ENCODE data around the gene NDC80. TPM values are rescaled to one million over a fixed set of nuclear protein-coding genes. Genes with fewer than 3 reads are reported as not detected.
"Not testable (repeated sequence)": the region's sequence is repeated elsewhere in the genome, so short reads cannot be mapped to it uniquely, and the experiment has no call there.

Gene NDC80
- total RNA-seq (2014; rRNA removed; shearing (Covaris generic)), result 32.3 and 36.9 TPM in 2 replicates
- polyA plus RNA-seq (2014; cell fraction: nucleus; rRNA removed), result 14.1 and 19.9 TPM in 2 replicates

GRCh38 chr18:2571200-2572170 lies at the start of gene NDC80, which contains the start of gene METTL4:
NDC80 (plus strand) TSS chr18:2571557; CDS start chr18:2572986, 1,429 bp downstream.
METTL4 (minus strand) TSS chr18:2571505; CDS start chr18:2567216, 4,289 bp downstream.
- peak; percentile 79 for DNase-seq (ENCODE audit: extremely low read depth, low read depth)

GRCh38 chr18:2522112-2522511 lies 49.2 kb upstream of the NDC80 start:
- DNase-seq (ENCODE audit: extremely low read depth, low read depth), result no peak

GRCh38 chr18:2524794-2525198 lies 46.6 kb upstream of the NDC80 start:
- not testable (repeated sequence) for DNase-seq (ENCODE audit: extremely low read depth, low read depth)

- DNase-seq (ENCODE audit: extremely low read depth, low read depth), result no peak
These were observed 45.0 kb upstream of the NDC80 start for GRCh38 chr18:2526329-2526728.

GRCh38 chr18:2529154-2529553 lies 42.2 kb upstream of the NDC80 start:
- no peak for DNase-seq (ENCODE audit: extremely low read depth, low read depth)

GRCh38 chr18:2531751-2532150 lies 39.6 kb upstream of the NDC80 start:
- no peak for DNase-seq (ENCODE audit: extremely low read depth, low read depth)

- no peak for DNase-seq (ENCODE audit: extremely low read depth, low read depth)
These were observed 38.6 kb upstream of the NDC80 start for GRCh38 chr18:2532797-2533196.

- DNase-seq (ENCODE audit: extremely low read depth, low read depth), result no peak
These were observed 36.5 kb upstream of the NDC80 start for GRCh38 chr18:2534906-2535305.

GRCh38 chr18:2535419-2535910 lies 35.9 kb upstream of the NDC80 start:
- DNase-seq (ENCODE audit: extremely low read depth, low read depth), result no peak

GRCh38 chr18:2536063-2536462 lies 35.3 kb upstream of the NDC80 start:
- DNase-seq (ENCODE audit: extremely low read depth, low read depth), result no peak

GRCh38 chr18:2536493-2536892 lies 34.9 kb upstream of the NDC80 start:
- DNase-seq (ENCODE audit: extremely low read depth, low read depth), result no peak

- no peak for DNase-seq (ENCODE audit: extremely low read depth, low read depth)
These were observed 34.1 kb upstream of the NDC80 start for GRCh38 chr18:2537296-2537695.

- no peak for DNase-seq (ENCODE audit: extremely low read depth, low read depth)
These were observed 33.1 kb upstream of the NDC80 start for GRCh38 chr18:2538236-2538635.

GRCh38 chr18:2538844-2539243 lies 32.5 kb upstream of the NDC80 start:
- DNase-seq (ENCODE audit: extremely low read depth, low read depth), result no peak

- DNase-seq (ENCODE audit: extremely low read depth, low read depth), result no peak
These were observed 30.8 kb upstream of the NDC80 start for GRCh38 chr18:2540575-2540974.

- DNase-seq (ENCODE audit: extremely low read depth, low read depth), result peak; percentile 15
These were observed 29.3 kb upstream of the NDC80 start for GRCh38 chr18:2541925-2542563.

GRCh38 chr18:2545155-2545554 lies 26.2 kb upstream of the NDC80 start:
- no peak for DNase-seq (ENCODE audit: extremely low read depth, low read depth)

GRCh38 chr18:2547477-2548087 lies 23.8 kb upstream of the NDC80 start:
- peak; percentile 6 for DNase-seq (ENCODE audit: extremely low read depth, low read depth)

- no peak for DNase-seq (ENCODE audit: extremely low read depth, low read depth)
These were observed 21.9 kb upstream of the NDC80 start for GRCh38 chr18:2549462-2549861.

- no peak for DNase-seq (ENCODE audit: extremely low read depth, low read depth)
These were observed 19.9 kb upstream of the NDC80 start for GRCh38 chr18:2551425-2551824.

- DNase-seq (ENCODE audit: extremely low read depth, low read depth), result no peak
These were observed 16.7 kb upstream of the NDC80 start for GRCh38 chr18:2554696-2555095.

All from NCI-H460 (cell line).